HepG2 (cell line): ENCODE results near the gene KMT2B. TPM values are rescaled to one million over a fixed set of nuclear protein-coding genes. Genes with fewer than 3 reads are reported as not detected.

Experiments
- ATAC-seq: fragments of 200-7000 bp; cut with Tn5 transposase; 3 replicates; pipeline ENCODE4 v1.9.1; 2020; ENCODE audit warnings: mild to moderate bottlenecking, moderate library complexity
- BruUV-seq: library from RNA; stranded (reverse); fragments of 400-500 nt; replicated peaks from 2 replicates; lab custom pipeline; 2021; lab: Mats Ljungman, UMichigan
- CTCF ChIA-PET: fragments of 300-600 bp; formaldehyde crosslinking; extraction: SDS; loops from one replicate; lab custom pipeline; 2021; ENCODE audit warnings: low total read pairs, inconsistent platforms, low intra/inter-chr PET ratio; lab: Yijun Ruan, JAX
- POLR2A ChIA-PET: fragments of 350-600 bp; sonication (Branson Sonifier 250); formaldehyde crosslinking; loops from one replicate; lab custom pipeline; 2020; ENCODE audit warnings: antibody characterized with exemption, inconsistent platforms; lab: Yijun Ruan, JAX
- DNase-seq: peaks from one replicate; pipeline ENCODE4 v3.0.0-alpha.2; 2015; ENCODE audit warnings: low spot score
- FAIRE-seq: peaks from 3 replicates; lab custom pipeline; 2011; peaks lifted over from hg19 to GRCh38; lab: Jason Lieb, UNC
- H2AFZ ChIP-seq: one replicate; pipeline ENCODE4 v1.6.1; 2011; ENCODE audit warnings: low read length, inconsistent platforms
- H3K27ac ChIP-seq: fragments of 300-600 bp; 3 replicates; pipeline ENCODE4 v1.8.0; 2011; ENCODE audit warnings: mixed run types, mild to moderate bottlenecking, mixed read lengths, low read length, inconsistent platforms; ENCODE audit not compliant: insufficient read depth; ENCODE audit errors: extremely low read length
- H3K27me3 ChIP-seq, 2 experiments: fragments of 200-600 bp in 1 of 2; 2 replicates in 1 of 2; 3 replicates in 1 of 2; pipeline versions ENCODE4 v1.6.0 to v1.8.0; 2011; ENCODE audit warnings: low read length in 2 of 2, mild to moderate bottlenecking in 2 of 2, moderate library complexity in 2 of 2, inconsistent platforms in 1 of 2; ENCODE audit not compliant: insufficient read depth in 2 of 2, control insufficient read depth in 1 of 2
- H3K36me3 ChIP-seq, 2 experiments: fragments of 200-600 bp in 1 of 2; replicated peaks in 1 of 2; 2 replicates in 1 of 2; 3 replicates in 1 of 2; pipeline versions ENCODE4 v1.5.1 to v1.8.0; 2011; ENCODE audit warnings: low read length in 2 of 2, inconsistent platforms in 1 of 2; ENCODE audit not compliant: insufficient read depth in 2 of 2, control insufficient read depth in 1 of 2
- H3K4me1 ChIP-seq: 2 replicates; pipeline ENCODE4 v1.5.1; 2012; ENCODE audit warnings: low read length, inconsistent platforms; ENCODE audit not compliant: insufficient read depth
- H3K4me2 ChIP-seq: 2 replicates; pipeline ENCODE4 v1.6.0; 2011; ENCODE audit warnings: low read depth, low read length, inconsistent platforms
- H3K4me3 ChIP-seq, 3 experiments: fragments of 200-600 bp in 1 of 3; sonication (generic), shearing (Covaris generic) in 1 of 3; replicated peaks in 1 of 3; 2 replicates each; pipeline ENCODE4 v1.5.1; 2011 to 2016; ENCODE audit warnings: low read length in 3 of 3, inconsistent platforms in 2 of 3, low read depth in 2 of 3, mild to moderate bottlenecking in 2 of 3, control low read depth in 1 of 3, mixed read lengths in 1 of 3; ENCODE audit not compliant: insufficient read depth in 1 of 3
- H3K79me2 ChIP-seq: one replicate; pipeline ENCODE4 v1.6.1; 2011; ENCODE audit warnings: low read length, inconsistent platforms; ENCODE audit not compliant: insufficient read depth
- H3K9ac ChIP-seq: 2 replicates; pipeline ENCODE4 v1.6.0; 2011; ENCODE audit warnings: mild to moderate bottlenecking, low read depth, low read length, inconsistent platforms; ENCODE audit not compliant: insufficient read depth
- H3K9me3 ChIP-seq: 2 replicates; pipeline ENCODE4 v1.5.1; 2012; ENCODE audit warnings: mild to moderate bottlenecking, low read length
- H4K20me1 ChIP-seq: 2 replicates; pipeline ENCODE4 v1.6.0; 2011; ENCODE audit warnings: inconsistent platforms, mild to moderate bottlenecking, low read length, moderate library complexity; ENCODE audit not compliant: insufficient read depth
- CEBPG ChIP-seq: IDR thresholded peaks from 2 replicates; pipeline ENCODE4 v1.6.1; 2016
- CHD2 ChIP-seq: IDR thresholded peaks from 2 replicates; pipeline ENCODE4 v1.6.1; 2011; ENCODE audit warnings: low read depth, low read length, improper control_type of control experiment
- GATAD2A ChIP-seq: IDR thresholded peaks from 2 replicates; pipeline ENCODE4 v1.6.1; 2016
- PPARG ChIP-seq: conservative IDR thresholded peaks from 2 replicates; pipeline ENCODE4 v1.6.1; 2016; ENCODE audit warnings: missing biosample characterization, missing genetic modification reagents
- RBM39 ChIP-seq: fragments of 200-400 bp; formaldehyde crosslinking; IDR thresholded peaks from one replicate; pipeline ENCODE4 v1.6.1; 2018; ENCODE audit warnings: antibody characterized with exemption, mild to moderate bottlenecking, low read depth, low read length; ENCODE audit not compliant: poor library complexity, severe bottlenecking
- SAP130 ChIP-seq: IDR thresholded peaks from 2 replicates; pipeline ENCODE4 v1.6.1; 2016; ENCODE audit warnings: low read depth
- SOX13 ChIP-seq, 3 experiments: fragments of 450-650 bp in 1 of 3; sonication (generic) in 1 of 3; formaldehyde crosslinking in 1 of 3; IDR thresholded peaks in 2 of 3; conservative IDR thresholded peaks in 1 of 3; 2 replicates each; pipeline versions ENCODE4 v1.5.0 to v1.6.1; 2016 to 2020; ENCODE audit warnings: antibody characterized with exemption in 1 of 3, mild to moderate bottlenecking in 1 of 3, missing compliant biosample characterization in 1 of 3, missing genetic modification reagents in 1 of 3, moderate library complexity in 1 of 3
- SOX6 ChIP-seq, 2 experiments: fragments of 450-650 bp in 1 of 2; sonication (generic) in 1 of 2; formaldehyde crosslinking in 1 of 2; IDR thresholded peaks; 2 replicates each; pipeline versions ENCODE4 v1.4.0 to v1.6.1; 2017 to 2020; ENCODE audit warnings: antibody characterized with exemption in 1 of 2, mild to moderate bottlenecking in 1 of 2, missing genetic modification reagents in 1 of 2
- TEAD3 ChIP-seq: optimal IDR thresholded peaks from 2 replicates; pipeline ENCODE3; 2016; ENCODE audit warnings: borderline replicate concordance
- ZNF709 ChIP-seq: sonication (generic); formaldehyde crosslinking; IDR thresholded peaks from 2 replicates; pipeline ENCODE4 v1.5.0; 2020; ENCODE audit warnings: mild to moderate bottlenecking, missing genetic modification reagents
- ZNF776 ChIP-seq: sonication (generic); formaldehyde crosslinking; IDR thresholded peaks from 2 replicates; pipeline ENCODE4 v1.4.0; 2020; ENCODE audit warnings: mild to moderate bottlenecking, missing genetic modification reagents
- WGBS: methylation state at CpG from one replicate; pipeline ENCODE4 v1.1.6; 2017; ENCODE audit warnings: low lambda C conversion rate; 5-methylcytosine and 5-hydroxymethylcytosine counted together
- in situ Hi-C: cut with HindIII; loops from 2 replicates; pipeline ENCODE4 v1.10.0; 2017; ENCODE audit warnings: low pct_unique_long_range_greater_than_20kb; ENCODE audit not compliant: extremely low pct_ligation_motif_present
- intact Hi-C: fragments of 100-400 bp; cut with micrococcal nuclease; formaldehyde crosslinking; loops from one replicate; pipeline ENCODE4 v1.10.0; 2022; ENCODE audit not compliant: unreplicated experiment
- polyA plus RNA-seq, 8 experiments: library from polyadenylated mRNA; depleted of rRNA in 3 of 8; stranded (reverse) in 7 of 8; unstranded in 1 of 8; fragments of >200 nt; fragmentation: Illumina TruSeq in 4 of 8; extraction: Trizol in 4 of 8; gene quantifications; 2 replicates each; pipeline versions ENCODE4 v1.2.1 to v1.2.3, GENCODE V29; 2011 to 2016; ENCODE audit warnings: low read depth in 4 of 8, missing spikeins in 1 of 8, mixed read lengths in 1 of 8; ENCODE audit not compliant: insufficient read depth in 1 of 8
- total RNA-seq, 5 experiments: library from RNA; depleted of rRNA; stranded (reverse); fragments of >200 nt; fragmentation: Illumina TruSeq; extraction: Trizol; gene quantifications; 2 replicates each; pipeline ENCODE4 v1.2.3, GENCODE V29; 2016; ENCODE audit warnings: low read depth in 1 of 5
- TF ChIP-seq, protein P1 (sequence below): sonication (generic); formaldehyde crosslinking; IDR thresholded peaks from 2 replicates; pipeline ENCODE4 v1.5.0; 2020; ENCODE audit warnings: mild to moderate bottlenecking, missing genetic modification reagents, moderate library complexity
- TF ChIP-seq, protein P2 (sequence below): sonication (generic); formaldehyde crosslinking; IDR thresholded peaks from 2 replicates; pipeline ENCODE4 v1.5.1; 2020; ENCODE audit warnings: mild to moderate bottlenecking, missing genetic modification reagents, borderline replicate concordance

KMT2B gene
- total and polyA plus RNA-seq, 2 of the 13 experiments (the other 11 are each of a cell fraction or from before 2014, with no cell fraction given) = 6.2 to 16.9 TPM

GRCh38 chr19:35671818-35672217 is 46.0 kb upstream of the KMT2B start:
- CTCF ChIA-PET = no interaction called here
- peak overlapping the region; percentile 47 for H3K4me2 ChIP-seq
- FAIRE-seq (peak; percentile 68), DNase-seq (peak; percentile 54), ATAC-seq (peak; percentile 32)
- BruUV-seq = no TSS peak
- no peaks in the 10 kb centered on the region for H3K9me3 ChIP-seq
- no peaks in the 10 kb centered on the region for H3K79me2 ChIP-seq
- peaks cover 41% of the 10 kb centered on the region for H3K4me1 ChIP-seq
- H2AFZ ChIP-seq = no peak overlapping the region
- in situ Hi-C loops (no loop called here), intact Hi-C loops (no loop called here)
- no peak overlapping the region for H3K4me3 ChIP-seq
- H3K36me3 ChIP-seq = no peaks in the 10 kb centered on the region
- POLR2A ChIA-PET = interaction anchor here (0.7 kb wide), 1 partner anchor 100 kb away, joined by 3 read pairs; no protein-coding TSS in a partner anchor
- H3K9ac ChIP-seq = no peak overlapping the region
- WGBS = 1% methylated on average over 3 of the region's 3 CpGs
- H4K20me1 ChIP-seq = no peaks in the 10 kb centered on the region
- H3K27ac ChIP-seq = no peak overlapping the region
- H3K27me3 ChIP-seq = 0 out of 5 replicates have a peak, but pooled peaks cover 0 to 4% of the 10 kb centered on the region in 2 experiments
- TF ChIP-seq, protein P1, sequence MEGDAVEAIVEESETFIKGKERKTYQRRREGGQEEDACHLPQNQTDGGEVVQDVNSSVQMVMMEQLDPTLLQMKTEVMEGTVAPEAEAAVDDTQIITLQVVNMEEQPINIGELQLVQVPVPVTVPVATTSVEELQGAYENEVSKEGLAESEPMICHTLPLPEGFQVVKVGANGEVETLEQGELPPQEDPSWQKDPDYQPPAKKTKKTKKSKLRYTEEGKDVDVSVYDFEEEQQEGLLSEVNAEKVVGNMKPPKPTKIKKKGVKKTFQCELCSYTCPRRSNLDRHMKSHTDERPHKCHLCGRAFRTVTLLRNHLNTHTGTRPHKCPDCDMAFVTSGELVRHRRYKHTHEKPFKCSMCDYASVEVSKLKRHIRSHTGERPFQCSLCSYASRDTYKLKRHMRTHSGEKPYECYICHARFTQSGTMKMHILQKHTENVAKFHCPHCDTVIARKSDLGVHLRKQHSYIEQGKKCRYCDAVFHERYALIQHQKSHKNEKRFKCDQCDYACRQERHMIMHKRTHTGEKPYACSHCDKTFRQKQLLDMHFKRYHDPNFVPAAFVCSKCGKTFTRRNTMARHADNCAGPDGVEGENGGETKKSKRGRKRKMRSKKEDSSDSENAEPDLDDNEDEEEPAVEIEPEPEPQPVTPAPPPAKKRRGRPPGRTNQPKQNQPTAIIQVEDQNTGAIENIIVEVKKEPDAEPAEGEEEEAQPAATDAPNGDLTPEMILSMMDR (CRISPR knock-in tag) = no peak
- no peak for TF ChIP-seq PPARG (CRISPR knock-in tag)
- peak; percentile 55 for TF ChIP-seq SAP130 (CRISPR knock-in tag)
- TF ChIP-seq SOX6 (IDR thresholded peaks at IDR 0.05) = no peak
- peak; percentile 76 for TF ChIP-seq SOX6 (CRISPR knock-in tag; IDR thresholded peaks at IDR 0.05)
- TF ChIP-seq GATAD2A (CRISPR knock-in tag) = peak; percentile 40; the same call in 1 of the 2 replicates
- TF ChIP-seq CEBPG = peak; percentile 93
- TF ChIP-seq TEAD3 (CRISPR knock-in tag) = peak; percentile 45
- no peak for TF ChIP-seq ZNF709 (CRISPR knock-in tag)
- TF ChIP-seq, protein P2, sequence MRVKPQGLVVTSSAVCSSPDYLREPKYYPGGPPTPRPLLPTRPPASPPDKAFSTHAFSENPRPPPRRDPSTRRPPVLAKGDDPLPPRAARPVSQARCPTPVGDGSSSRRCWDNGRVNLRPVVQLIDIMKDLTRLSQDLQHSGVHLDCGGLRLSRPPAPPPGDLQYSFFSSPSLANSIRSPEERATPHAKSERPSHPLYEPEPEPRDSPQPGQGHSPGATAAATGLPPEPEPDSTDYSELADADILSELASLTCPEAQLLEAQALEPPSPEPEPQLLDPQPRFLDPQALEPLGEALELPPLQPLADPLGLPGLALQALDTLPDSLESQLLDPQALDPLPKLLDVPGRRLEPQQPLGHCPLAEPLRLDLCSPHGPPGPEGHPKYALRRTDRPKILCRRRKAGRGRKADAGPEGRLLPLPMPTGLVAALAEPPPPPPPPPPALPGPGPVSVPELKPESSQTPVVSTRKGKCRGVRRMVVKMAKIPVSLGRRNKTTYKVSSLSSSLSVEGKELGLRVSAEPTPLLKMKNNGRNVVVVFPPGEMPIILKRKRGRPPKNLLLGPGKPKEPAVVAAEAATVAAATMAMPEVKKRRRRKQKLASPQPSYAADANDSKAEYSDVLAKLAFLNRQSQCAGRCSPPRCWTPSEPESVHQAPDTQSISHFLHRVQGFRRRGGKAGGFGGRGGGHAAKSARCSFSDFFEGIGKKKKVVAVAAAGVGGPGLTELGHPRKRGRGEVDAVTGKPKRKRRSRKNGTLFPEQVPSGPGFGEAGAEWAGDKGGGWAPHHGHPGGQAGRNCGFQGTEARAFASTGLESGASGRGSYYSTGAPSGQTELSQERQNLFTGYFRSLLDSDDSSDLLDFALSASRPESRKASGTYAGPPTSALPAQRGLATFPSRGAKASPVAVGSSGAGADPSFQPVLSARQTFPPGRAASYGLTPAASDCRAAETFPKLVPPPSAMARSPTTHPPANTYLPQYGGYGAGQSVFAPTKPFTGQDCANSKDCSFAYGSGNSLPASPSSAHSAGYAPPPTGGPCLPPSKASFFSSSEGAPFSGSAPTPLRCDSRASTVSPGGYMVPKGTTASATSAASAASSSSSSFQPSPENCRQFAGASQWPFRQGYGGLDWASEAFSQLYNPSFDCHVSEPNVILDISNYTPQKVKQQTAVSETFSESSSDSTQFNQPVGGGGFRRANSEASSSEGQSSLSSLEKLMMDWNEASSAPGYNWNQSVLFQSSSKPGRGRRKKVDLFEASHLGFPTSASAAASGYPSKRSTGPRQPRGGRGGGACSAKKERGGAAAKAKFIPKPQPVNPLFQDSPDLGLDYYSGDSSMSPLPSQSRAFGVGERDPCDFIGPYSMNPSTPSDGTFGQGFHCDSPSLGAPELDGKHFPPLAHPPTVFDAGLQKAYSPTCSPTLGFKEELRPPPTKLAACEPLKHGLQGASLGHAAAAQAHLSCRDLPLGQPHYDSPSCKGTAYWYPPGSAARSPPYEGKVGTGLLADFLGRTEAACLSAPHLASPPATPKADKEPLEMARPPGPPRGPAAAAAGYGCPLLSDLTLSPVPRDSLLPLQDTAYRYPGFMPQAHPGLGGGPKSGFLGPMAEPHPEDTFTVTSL = 0 out of 2 replicates have a peak, but pooled peaks have one; percentile 33
- TF ChIP-seq ZNF776 = no peak
- TF ChIP-seq CHD2 = no peak
- TF ChIP-seq SOX13 (IDR thresholded peaks at IDR 0.05) = no peak
- peak in 1 of 2 experiments; percentile 73; a peak in 2 of 4 replicates for TF ChIP-seq SOX13 (CRISPR knock-in tag; conservative IDR thresholded peaks at IDR 0.05 in 1 of 2, IDR thresholded peaks at IDR 0.05 in 1 of 2)
- no peak for TF ChIP-seq RBM39
